ENCODE results near the gene NFE2L2. TPM values are rescaled to one million over a fixed set of nuclear protein-coding genes. Genes with fewer than 3 reads are reported as not detected.
"Not testable (repeated sequence)": the region's sequence is repeated elsewhere in the genome, so short reads cannot be mapped to it uniquely, and the experiment has no call there.

NFE2L2 gene
- total RNA-seq, 1 donor from 2014 or later = 100 TPM

- TF ChIP-seq, protein P1, sequence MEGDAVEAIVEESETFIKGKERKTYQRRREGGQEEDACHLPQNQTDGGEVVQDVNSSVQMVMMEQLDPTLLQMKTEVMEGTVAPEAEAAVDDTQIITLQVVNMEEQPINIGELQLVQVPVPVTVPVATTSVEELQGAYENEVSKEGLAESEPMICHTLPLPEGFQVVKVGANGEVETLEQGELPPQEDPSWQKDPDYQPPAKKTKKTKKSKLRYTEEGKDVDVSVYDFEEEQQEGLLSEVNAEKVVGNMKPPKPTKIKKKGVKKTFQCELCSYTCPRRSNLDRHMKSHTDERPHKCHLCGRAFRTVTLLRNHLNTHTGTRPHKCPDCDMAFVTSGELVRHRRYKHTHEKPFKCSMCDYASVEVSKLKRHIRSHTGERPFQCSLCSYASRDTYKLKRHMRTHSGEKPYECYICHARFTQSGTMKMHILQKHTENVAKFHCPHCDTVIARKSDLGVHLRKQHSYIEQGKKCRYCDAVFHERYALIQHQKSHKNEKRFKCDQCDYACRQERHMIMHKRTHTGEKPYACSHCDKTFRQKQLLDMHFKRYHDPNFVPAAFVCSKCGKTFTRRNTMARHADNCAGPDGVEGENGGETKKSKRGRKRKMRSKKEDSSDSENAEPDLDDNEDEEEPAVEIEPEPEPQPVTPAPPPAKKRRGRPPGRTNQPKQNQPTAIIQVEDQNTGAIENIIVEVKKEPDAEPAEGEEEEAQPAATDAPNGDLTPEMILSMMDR (IDR thresholded peaks at IDR 0.05) = no peak
- DNase-seq (ENCODE audit: extremely low spot score, unreplicated experiment) = no peak
- Mint-ChIP-seq H3K4me3 (ENCODE audit: unreplicated experiment) (no peak overlapping the region), H3K36me3 (ENCODE audit: unreplicated experiment) (peaks cover 28% of the 10 kb centered on the region), H3K27me3 (ENCODE audit: unreplicated experiment) (no peaks in the 10 kb centered on the region), H3K27ac (ENCODE audit: unreplicated experiment) (peak overlapping the region; percentile 48), H3K9me3 (ENCODE audit: unreplicated experiment) (no peaks in the 10 kb centered on the region), H3K4me1 (ENCODE audit: unreplicated experiment) (peaks cover 78% of the 10 kb centered on the region)
Observed at GRCh38 chr2:177252808-177253531, 11.6 kb downstream of the NFE2L2 start.

- H3K36me3 Mint-ChIP-seq (ENCODE audit: unreplicated experiment) = peaks cover 22% of the 10 kb centered on the region
- no peak for DNase-seq (ENCODE audit: extremely low spot score, unreplicated experiment)
- no peaks in the 10 kb centered on the region for H3K9me3 Mint-ChIP-seq (ENCODE audit: unreplicated experiment)
- no peaks in the 10 kb centered on the region for H3K27me3 Mint-ChIP-seq (ENCODE audit: unreplicated experiment)
- peak overlapping the region; percentile 48 for H3K27ac Mint-ChIP-seq (ENCODE audit: unreplicated experiment)
- H3K4me1 Mint-ChIP-seq (ENCODE audit: unreplicated experiment) = peaks cover 75% of the 10 kb centered on the region
- TF ChIP-seq, protein P1 (IDR thresholded peaks at IDR 0.05) = no peak
- H3K4me3 Mint-ChIP-seq (ENCODE audit: unreplicated experiment) = no peak overlapping the region
Observed at GRCh38 chr2:177251165-177251542, 13.4 kb downstream of the NFE2L2 start.

DNA sequence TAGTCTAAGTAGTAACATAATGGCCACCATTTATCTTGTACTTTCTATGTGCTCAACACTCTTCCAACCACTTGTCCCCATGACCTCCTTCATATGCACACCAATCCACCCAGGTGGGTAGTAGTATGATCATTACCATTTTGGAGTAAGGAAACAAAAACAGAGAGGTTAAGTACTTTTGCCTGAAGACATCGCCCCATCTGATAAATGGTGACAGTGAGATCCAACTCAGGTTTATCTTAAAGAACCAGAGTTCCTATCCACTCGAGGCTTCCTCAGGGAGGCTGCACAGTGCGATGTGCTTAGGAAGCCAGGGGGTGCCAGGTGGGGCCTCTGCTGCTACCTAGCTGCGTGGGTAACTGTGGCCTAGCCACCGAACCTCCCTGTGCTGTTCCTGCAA lies 14.1 kb downstream of the NFE2L2 start:
- DNase-seq (ENCODE audit: extremely low spot score, unreplicated experiment) = no peak
- H3K36me3 Mint-ChIP-seq (ENCODE audit: unreplicated experiment) = peaks cover 22% of the 10 kb centered on the region
- no peak overlapping the region for H3K4me3 Mint-ChIP-seq (ENCODE audit: unreplicated experiment)
- H3K9me3 Mint-ChIP-seq (ENCODE audit: unreplicated experiment) = no peaks in the 10 kb centered on the region
- H3K27me3 Mint-ChIP-seq (ENCODE audit: unreplicated experiment) = no peaks in the 10 kb centered on the region
- peak overlapping the region; percentile 7 for H3K27ac Mint-ChIP-seq (ENCODE audit: unreplicated experiment)
- TF ChIP-seq, protein P1 (IDR thresholded peaks at IDR 0.05) = no peak
- peaks cover 76% of the 10 kb centered on the region for H3K4me1 Mint-ChIP-seq (ENCODE audit: unreplicated experiment)

GRCh38 chr2:177249038-177249437 lies 15.5 kb downstream of the NFE2L2 start:
- no peaks in the 10 kb centered on the region for H3K27me3 Mint-ChIP-seq (ENCODE audit: unreplicated experiment)
- no peak overlapping the region for H3K4me3 Mint-ChIP-seq (ENCODE audit: unreplicated experiment)
- peaks cover 76% of the 10 kb centered on the region for H3K4me1 Mint-ChIP-seq (ENCODE audit: unreplicated experiment)
- TF ChIP-seq, protein P1 (IDR thresholded peaks at IDR 0.05) = no peak
- DNase-seq (ENCODE audit: extremely low spot score, unreplicated experiment) = no peak
- H3K27ac Mint-ChIP-seq (ENCODE audit: unreplicated experiment) = peak overlapping the region; percentile 50
- H3K9me3 Mint-ChIP-seq (ENCODE audit: unreplicated experiment) = no peaks in the 10 kb centered on the region
- peaks cover 16% of the 10 kb centered on the region for H3K36me3 Mint-ChIP-seq (ENCODE audit: unreplicated experiment)

GRCh38 chr2:177247693-177248262 lies 16.7 kb downstream of the NFE2L2 start:
- peaks cover 9% of the 10 kb centered on the region for H3K36me3 Mint-ChIP-seq (ENCODE audit: unreplicated experiment)
- TF ChIP-seq, protein P1 (IDR thresholded peaks at IDR 0.05) = no peak
- H3K4me3 Mint-ChIP-seq (ENCODE audit: unreplicated experiment) = no peak overlapping the region
- H3K27me3 Mint-ChIP-seq (ENCODE audit: unreplicated experiment) = no peaks in the 10 kb centered on the region
- H3K4me1 Mint-ChIP-seq (ENCODE audit: unreplicated experiment) = peaks cover 74% of the 10 kb centered on the region
- no peak overlapping the region for H3K27ac Mint-ChIP-seq (ENCODE audit: unreplicated experiment)
- no peaks in the 10 kb centered on the region for H3K9me3 Mint-ChIP-seq (ENCODE audit: unreplicated experiment)
- DNase-seq (ENCODE audit: extremely low spot score, unreplicated experiment) = no peak

GRCh38 chr2:177246523-177247030 lies 17.9 kb downstream of the NFE2L2 start:
- Mint-ChIP-seq H3K27ac (ENCODE audit: unreplicated experiment) (peak overlapping the region; percentile 95), H3K4me1 (ENCODE audit: unreplicated experiment) (peaks cover 77% of the 10 kb centered on the region)
- not testable (repeated sequence) for H3K36me3 Mint-ChIP-seq (ENCODE audit: unreplicated experiment); H3K9me3 Mint-ChIP-seq (ENCODE audit: unreplicated experiment); DNase-seq (ENCODE audit: extremely low spot score, unreplicated experiment); H3K4me3 Mint-ChIP-seq (ENCODE audit: unreplicated experiment); H3K27me3 Mint-ChIP-seq (ENCODE audit: unreplicated experiment)
